ENCODE measurements around the gene FAF1. TPM values are rescaled to one million over a fixed set of nuclear protein-coding genes. Genes with fewer than 3 reads are reported as not detected.
A peak's percentile ranks its signal among the peaks of the same experiment; 100 is the strongest.
"Not testable (repeated sequence)": the region's sequence is repeated elsewhere in the genome, so short reads cannot be mapped to it uniquely, and the experiment has no call there.

FAF1 gene
- 12.7 and 14.7 TPM in 2 replicates for total RNA-seq (2014; rRNA removed)
- percentile 81 among the genes with signal in this experiment for Bru-seq, nascent RNA
- percentile 63 among the genes with signal in this experiment for BruChase-seq, experiment 1, labeled RNA remaining after a 6-hour chase
- BruChase-seq, experiment 2, labeled RNA remaining after a 2-hour chase = percentile 73 among the genes with signal in this experiment
- long read RNA-seq, full-length matches to known transcripts = 46 of 79 reads
- long read RNA-seq, partial matches to known transcripts = 9 of 79 reads
- long read RNA-seq, other reads (novel, unspliced or antisense) = 24 of 79 reads

- Histone ChIP-seq H3K4me1 (ENCODE audit: insufficient read depth, low read length) (peaks cover 7% of the 10 kb centered on the region; the same call in 1 of the 2 replicates), H3K27me3 (ENCODE audit: low read length) (no peaks in the 10 kb centered on the region), H3K27ac (ENCODE audit: low read length) (peak within 1 kb of the TSS; percentile 81), H3F3A (ENCODE audit: low read length, unreplicated experiment) (peaks cover 4% of the 10 kb centered on the region), H3K79me2 (ENCODE audit: low read length) (peaks cover 45% of the 10 kb centered on the region), H3K9ac (ENCODE audit: low read length) (peak within 1 kb of the TSS; percentile 80), H2AFZ (ENCODE audit: low read length) (peak within 1 kb of the TSS; percentile 97), H3K4me2 (ENCODE audit: low read length) (peak within 1 kb of the TSS; percentile 100), H3K9me3 (ENCODE audit: low read length) (no peaks in the 10 kb centered on the region), H3K36me3 (ENCODE audit: low read depth, low read length) (0 out of 2 replicates have a peak, but pooled peaks cover 2% of the 10 kb centered on the region), H3K4me3 (ENCODE audit: low read length) (peak within 1 kb of the TSS; percentile 97), H4K20me1 (ENCODE audit: low read length) (peaks cover 11% of the 10 kb centered on the region), H3K9me2 (replicated peaks; ENCODE audit: low read length) (no peaks in the 10 kb centered on the region)
- intact Hi-C loops (cut with micrococcal nuclease) = loop anchor here (1.0 to 10.0 kb wide), 4 partner anchors 10 to 183 kb away; partner anchors contain the start of gene CDKN2C
- TSS peak; percentile 97 for BruUV-seq (replicated peaks)
- ATAC-seq = peak; percentile 84
- DNase-seq = peak; percentile 99
- POLR2A ChIA-PET (ENCODE audit: unreplicated experiment) = interaction anchor here (0.6 kb wide), 1 partner anchor 549 kb away, joined by 3 read pairs; no protein-coding TSS in a partner anchor
- TF ChIP-seq CTCF (conservative IDR thresholded peaks at IDR 0.05; ENCODE audit: low read depth, low read length) (peak; percentile 49), EZH2 (IDR thresholded peaks at IDR 0.05; ENCODE audit: low read length, unreplicated experiment) (no peak)
- CTCF ChIA-PET = interaction anchor here (1.0 to 1.1 kb wide), 3 partner anchors 11 to 186 kb away, joined by 3 to 5 read pairs (median 4); no protein-coding TSS in a partner anchor
Measured at GRCh38 chr1:50959913-50960844, at the start of gene FAF1. TSS of gene FAF1 (minus strand) at chr1:50960267. CDS start at chr1:50959811, 456 bp downstream.

- Histone ChIP-seq H2AFZ (ENCODE audit: low read length) (no peak overlapping the region), H3K9ac (ENCODE audit: low read length) (no peak overlapping the region), H3K27ac (ENCODE audit: low read length) (no peak overlapping the region), H3F3A (ENCODE audit: low read length, unreplicated experiment) (no peaks in the 10 kb centered on the region), H3K9me3 (ENCODE audit: low read length) (no peaks in the 10 kb centered on the region), H3K9me2 (replicated peaks; ENCODE audit: low read length) (no peaks in the 10 kb centered on the region), H3K4me2 (ENCODE audit: low read length) (no peak overlapping the region), H3K4me3 (ENCODE audit: low read length) (no peak overlapping the region), H3K4me1 (ENCODE audit: insufficient read depth, low read length) (no peaks in the 10 kb centered on the region), H3K79me2 (ENCODE audit: low read length) (no peaks in the 10 kb centered on the region), H3K36me3 (ENCODE audit: low read depth, low read length) (no peaks in the 10 kb centered on the region), H4K20me1 (ENCODE audit: low read length) (no peaks in the 10 kb centered on the region), H3K27me3 (ENCODE audit: low read length) (no peaks in the 10 kb centered on the region)
- no peak for DNase-seq
- POLR2A ChIA-PET (ENCODE audit: unreplicated experiment) = no interaction called here
- intact Hi-C loops (cut with micrococcal nuclease) = no loop called here
- no peak for ATAC-seq
- BruUV-seq (replicated peaks) = no TSS peak
- TF ChIP-seq CTCF (conservative IDR thresholded peaks at IDR 0.05; ENCODE audit: low read depth, low read length) = no peak
- CTCF ChIA-PET = no interaction called here
Measured at GRCh38 chr1:51009381-51009780, 49.3 kb upstream of the FAF1 start.

GRCh38 chr1:51005549-51005948, 45.5 kb upstream of the FAF1 start:
- DNase-seq; POLR2A ChIA-PET (ENCODE audit: unreplicated experiment); H2AFZ ChIP-seq (ENCODE audit: low read length); H3K27ac ChIP-seq (ENCODE audit: low read length); H4K20me1 ChIP-seq (ENCODE audit: low read length); H3K4me3 ChIP-seq (ENCODE audit: low read length); H3F3A ChIP-seq (ENCODE audit: low read length, unreplicated experiment); H3K4me2 ChIP-seq (ENCODE audit: low read length); H3K9me3 ChIP-seq (ENCODE audit: low read length); ATAC-seq; H3K4me1 ChIP-seq (ENCODE audit: insufficient read depth, low read length); CTCF ChIA-PET; H3K79me2 ChIP-seq (ENCODE audit: low read length); BruUV-seq (replicated peaks); intact Hi-C loops (cut with micrococcal nuclease); H3K36me3 ChIP-seq (ENCODE audit: low read depth, low read length); H3K9ac ChIP-seq (ENCODE audit: low read length); H3K9me2 ChIP-seq (replicated peaks; ENCODE audit: low read length); H3K27me3 ChIP-seq (ENCODE audit: low read length): not testable (repeated sequence)

Data from PC-3 (cell line).